Vagina (tissue), 2 donors: ENCODE data around the gene NPR2.

Experiments used
- POLR2A ChIP-seq, 2 donors: fragments of 450-650 bp; IDR thresholded peaks; one replicate each; pipeline ENCODE4 v1.6.1; 2017; ENCODE audit warnings: antibody characterized with exemption in 2 of 2, mild to moderate bottlenecking in 2 of 2, moderate library complexity in 2 of 2
- TF ChIP-seq, protein P1 (sequence below), 3 experiments: fragments of 450-650 bp in 2 of 3; fragments of 200-600 bp in 1 of 3; sonication (generic) in 1 of 3; IDR thresholded peaks; one replicate each; pipeline ENCODE4 v1.5.1; 2017 to 2019; ENCODE audit warnings: antibody characterized with exemption in 3 of 3, mild to moderate bottlenecking in 2 of 3, moderate library complexity in 2 of 3

DNA sequence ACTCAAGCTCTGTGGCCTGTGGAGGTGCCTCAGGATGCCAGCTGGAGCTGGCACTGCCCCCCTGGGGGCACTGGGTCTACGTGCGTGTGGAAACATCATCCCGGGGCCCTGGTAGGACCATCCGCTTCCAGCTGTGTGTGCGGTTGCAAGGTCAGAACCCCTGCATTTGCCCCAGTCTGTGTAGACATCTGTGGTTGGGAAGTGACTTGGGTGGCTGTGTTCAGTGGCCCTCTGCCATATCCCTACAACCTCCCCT lies 50.2 kb downstream of the NPR2 start:
- TF ChIP-seq POLR2A (IDR thresholded peaks at IDR 0.05) = no peak
- TF ChIP-seq, protein P1, sequence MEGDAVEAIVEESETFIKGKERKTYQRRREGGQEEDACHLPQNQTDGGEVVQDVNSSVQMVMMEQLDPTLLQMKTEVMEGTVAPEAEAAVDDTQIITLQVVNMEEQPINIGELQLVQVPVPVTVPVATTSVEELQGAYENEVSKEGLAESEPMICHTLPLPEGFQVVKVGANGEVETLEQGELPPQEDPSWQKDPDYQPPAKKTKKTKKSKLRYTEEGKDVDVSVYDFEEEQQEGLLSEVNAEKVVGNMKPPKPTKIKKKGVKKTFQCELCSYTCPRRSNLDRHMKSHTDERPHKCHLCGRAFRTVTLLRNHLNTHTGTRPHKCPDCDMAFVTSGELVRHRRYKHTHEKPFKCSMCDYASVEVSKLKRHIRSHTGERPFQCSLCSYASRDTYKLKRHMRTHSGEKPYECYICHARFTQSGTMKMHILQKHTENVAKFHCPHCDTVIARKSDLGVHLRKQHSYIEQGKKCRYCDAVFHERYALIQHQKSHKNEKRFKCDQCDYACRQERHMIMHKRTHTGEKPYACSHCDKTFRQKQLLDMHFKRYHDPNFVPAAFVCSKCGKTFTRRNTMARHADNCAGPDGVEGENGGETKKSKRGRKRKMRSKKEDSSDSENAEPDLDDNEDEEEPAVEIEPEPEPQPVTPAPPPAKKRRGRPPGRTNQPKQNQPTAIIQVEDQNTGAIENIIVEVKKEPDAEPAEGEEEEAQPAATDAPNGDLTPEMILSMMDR (IDR thresholded peaks at IDR 0.05) = no peak
